Fibroblast of the aortic adventitia (primary cell): ENCODE data around the gene GSK3B. TPM values are rescaled to one million over a fixed set of nuclear protein-coding genes. Genes with fewer than 3 reads are reported as not detected.

Experiments
- DNase-seq: peaks from one replicate; pipeline ENCODE4 v3.0.0-alpha.2; 2010; ENCODE audit warnings: low read depth
- H3K4me3 ChIP-seq: 2 replicates; pipeline ENCODE4 v1.5.1; 2011; ENCODE audit warnings: low read depth, mild to moderate bottlenecking, control low read depth, low read length, moderate library complexity
- CTCF ChIP-seq: IDR thresholded peaks from 2 replicates; pipeline ENCODE4 v1.5.1; 2011; ENCODE audit warnings: mild to moderate bottlenecking, low read length, control low read depth, inconsistent platforms; ENCODE audit not compliant: insufficient read depth
- total RNA-seq: library from RNA; depleted of rRNA; stranded (reverse); fragments of >200 nt; gene quantifications from 2 replicates; pipeline ENCODE4 v1.2.3, GENCODE V29; 2012; ENCODE audit warnings: low replicate concordance

Gene GSK3B
- total RNA-seq, 1 donor: 74.1 TPM

GRCh38 chr3:119885746-119886530, 208.3 kb downstream of the GSK3B start:
- no peak for DNase-seq
- H3K4me3 ChIP-seq: no peak overlapping the region
- no peak for TF ChIP-seq CTCF

- H3K4me3 ChIP-seq: no peak overlapping the region
- no peak for TF ChIP-seq CTCF
- no peak for DNase-seq
Measured at GRCh38 chr3:119884161-119884557, 210.1 kb downstream of the GSK3B start.

- no peak for TF ChIP-seq CTCF
- no peak overlapping the region for H3K4me3 ChIP-seq
- no peak for DNase-seq
Measured at GRCh38 chr3:119883461-119884160, 210.6 kb downstream of the GSK3B start.

GRCh38 chr3:119880966-119881365, 213.3 kb downstream of the GSK3B start:
- H3K4me3 ChIP-seq: no peak overlapping the region
- TF ChIP-seq CTCF: no peak
- no peak for DNase-seq

- no peak overlapping the region for H3K4me3 ChIP-seq
- no peak for TF ChIP-seq CTCF
- no peak for DNase-seq
Measured at GRCh38 chr3:119873646-119874045, 220.6 kb downstream of the GSK3B start.

- no peak for TF ChIP-seq CTCF
- no peak for DNase-seq
- H3K4me3 ChIP-seq: no peak overlapping the region
Measured at GRCh38 chr3:119872773-119873172, 221.5 kb downstream of the GSK3B start.
